Stimulated activated CD4-positive, alpha-beta T cell treated with anti-CD3 and anti-CD28 coated beads, TNF-alpha, amount 100 ng/mL, for 4 hours (primary cell): ENCODE data around the gene CAPN1.
A peak's percentile ranks its signal among the peaks of the same experiment; 100 is the strongest.
"Not testable (repeated sequence)": the region's sequence is repeated elsewhere in the genome, so short reads cannot be mapped to it uniquely, and the experiment has no call there.

Experiments used
- DNase-seq, 3 experiments: peaks; one replicate each; pipeline ENCODE4 v3.0.0-alpha.2; 2020; ENCODE audit warnings: low read depth in 3 of 3

Gene CAPN1

DNA sequence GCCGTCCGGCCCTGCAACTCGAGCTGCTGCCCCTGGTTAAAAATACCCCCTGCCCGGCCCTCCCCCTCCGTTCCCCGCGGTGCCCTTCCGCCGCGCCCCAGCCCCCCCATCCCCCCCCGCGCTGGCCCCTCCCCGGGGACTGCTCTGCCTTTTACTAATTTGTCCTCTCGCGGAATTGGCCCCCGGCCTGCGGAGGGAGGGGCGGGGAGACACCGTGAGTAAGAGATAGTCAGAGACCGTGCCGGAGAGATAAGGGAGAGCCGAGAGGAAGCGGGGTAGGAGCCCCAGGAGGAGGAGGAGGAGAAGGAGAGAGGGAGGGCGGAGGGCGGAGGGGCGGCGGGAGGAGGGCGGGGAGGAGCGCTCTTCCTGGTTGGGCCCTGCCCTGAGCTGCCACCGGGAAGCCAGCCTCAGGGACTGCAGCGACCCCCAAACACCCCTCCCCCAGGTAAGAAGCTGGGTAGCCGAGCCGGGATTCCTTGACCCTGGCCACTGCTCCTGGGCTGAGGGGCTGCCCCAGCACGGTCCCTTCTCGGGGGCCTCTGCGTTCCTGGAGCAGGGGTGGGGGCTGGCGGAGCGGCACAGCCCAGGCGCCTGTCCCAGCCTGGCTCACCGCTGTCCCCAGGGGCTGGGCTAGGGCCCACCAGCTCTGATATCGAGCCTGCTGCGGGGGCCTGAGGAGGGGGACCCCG lies at the start of gene CAPN1:
Gene CAPN1, plus strand, starts transcription at position 360 of the 689 bp plus-strand sequence. CDS start 774 bp downstream, outside the sequence.
- peak; percentile 53 to 55 (median 53) for DNase-seq

- DNase-seq, result no peak
Measured at GRCh38 chr11:65132238-65132987, 49.3 kb upstream of the CAPN1 start.

DNA sequence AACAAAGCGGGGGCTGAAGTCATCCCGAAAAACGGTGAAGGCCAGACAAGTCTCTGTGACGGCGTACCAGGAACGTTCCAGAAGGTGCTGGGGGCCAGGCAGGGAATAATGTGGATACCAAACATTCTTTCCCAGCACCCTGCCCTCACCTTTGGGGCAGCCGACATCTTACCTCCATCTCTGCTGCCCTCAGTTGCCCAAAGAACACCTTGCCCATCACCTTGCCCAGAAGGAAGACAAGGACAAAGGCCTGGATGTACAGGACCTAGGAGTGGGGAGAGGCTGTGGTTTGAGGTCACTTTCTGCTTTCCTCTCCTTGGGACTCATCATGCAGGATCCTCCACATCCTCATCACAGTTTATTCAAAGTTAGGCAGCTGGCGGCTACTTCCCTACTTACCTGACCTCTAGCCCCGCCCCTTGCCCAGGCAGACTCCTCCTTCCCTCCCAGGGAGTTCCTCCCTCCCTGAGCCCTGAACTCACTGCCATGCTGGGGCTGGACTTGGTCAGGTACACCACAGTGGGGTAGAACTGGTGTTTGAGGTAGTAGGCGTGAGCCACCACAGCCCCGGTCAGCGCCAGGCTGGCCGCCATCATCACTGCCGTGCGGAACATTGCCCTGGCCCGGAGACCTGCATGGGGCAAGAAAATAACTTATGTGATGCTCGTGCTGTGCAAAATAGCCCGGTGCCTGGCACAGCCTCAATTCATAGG lies 48.6 kb upstream of the CAPN1 start:
- DNase-seq, result no peak

GRCh38 chr11:65133724-65134123 lies 48.0 kb upstream of the CAPN1 start:
- DNase-seq, result no peak

DNA sequence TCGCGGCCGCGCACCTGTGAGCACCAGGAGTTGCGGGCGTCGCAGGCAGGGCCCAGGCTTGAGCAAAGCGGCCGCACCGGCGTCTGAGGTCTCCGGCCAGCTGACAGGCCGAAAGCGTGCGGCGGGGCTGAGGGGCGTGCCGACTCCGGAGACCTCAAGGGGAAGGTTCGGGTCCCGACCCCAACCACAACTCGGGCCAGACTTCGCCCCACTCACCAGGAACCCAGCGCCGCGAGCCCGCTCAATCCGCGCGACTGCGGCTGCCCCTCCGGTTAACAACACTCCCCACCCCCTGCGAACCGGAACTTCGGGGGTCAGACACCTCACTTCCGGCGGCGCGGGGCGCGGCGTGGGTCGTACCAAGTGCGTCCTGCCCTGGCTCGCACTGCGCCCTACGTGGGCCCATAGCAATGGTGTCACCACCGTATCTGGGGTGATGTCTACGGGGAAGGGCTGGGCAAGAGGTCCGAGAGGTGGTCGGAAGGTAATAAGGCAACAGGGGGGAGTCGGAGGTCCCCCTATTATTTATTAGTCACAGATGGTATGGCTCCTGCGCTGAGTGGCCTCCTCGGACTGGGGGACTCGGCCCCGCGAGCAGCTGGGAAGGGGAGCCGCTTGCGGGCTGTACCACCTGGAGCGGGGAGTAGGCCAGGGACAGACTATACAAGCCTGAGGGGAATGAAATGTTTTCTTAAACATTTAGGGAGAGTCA lies 47.3 kb upstream of the CAPN1 start, which contains the start of gene SYVN1:
Gene SYVN1, minus strand, starts transcription at position 280 of the 712 bp plus-strand sequence. CDS start 918 bp downstream, outside the sequence.
- peak; percentile 84 to 85 (median 84) for DNase-seq

GRCh38 chr11:65134952-65135632 lies 46.6 kb upstream of the CAPN1 start:
- peak; percentile 50 to 73 (median 69) for DNase-seq

- DNase-seq, result no peak
Measured at GRCh38 chr11:65135633-65136145, 46.0 kb upstream of the CAPN1 start.

DNA sequence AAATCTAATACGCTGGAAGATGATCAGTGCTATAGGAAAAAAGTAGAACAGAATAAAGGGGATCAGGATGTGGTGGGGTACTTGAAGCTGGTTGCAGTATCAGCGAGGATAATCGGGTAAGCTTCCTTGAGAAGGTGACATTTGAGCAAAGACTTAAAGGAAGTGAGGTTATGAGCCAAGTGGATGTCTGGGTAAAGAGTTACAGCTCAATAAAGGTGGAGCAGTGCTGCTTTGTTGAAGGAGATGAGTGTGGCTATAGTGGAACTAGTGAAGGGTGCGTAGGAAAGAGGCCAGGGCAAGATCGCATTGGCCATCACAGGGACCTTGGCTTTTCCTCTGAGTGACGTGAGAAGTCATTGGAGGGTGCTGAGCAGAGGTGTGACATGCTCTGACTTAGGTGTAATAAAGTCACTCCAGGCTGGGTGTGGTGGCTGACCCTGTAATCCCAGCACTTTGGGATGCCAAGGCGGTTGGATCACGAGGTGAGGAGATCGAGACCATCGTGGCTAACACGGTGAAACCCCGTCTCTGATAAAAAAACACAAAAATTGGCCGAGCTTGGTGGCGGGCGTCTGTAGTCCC lies 45.1 kb upstream of the CAPN1 start:
- DNase-seq, result no peak

GRCh38 chr11:65141896-65142494 lies 39.7 kb upstream of the CAPN1 start:
- DNase-seq, result no peak

- no peak for DNase-seq
Measured at GRCh38 chr11:65147352-65148075, 34.2 kb upstream of the CAPN1 start.

DNA sequence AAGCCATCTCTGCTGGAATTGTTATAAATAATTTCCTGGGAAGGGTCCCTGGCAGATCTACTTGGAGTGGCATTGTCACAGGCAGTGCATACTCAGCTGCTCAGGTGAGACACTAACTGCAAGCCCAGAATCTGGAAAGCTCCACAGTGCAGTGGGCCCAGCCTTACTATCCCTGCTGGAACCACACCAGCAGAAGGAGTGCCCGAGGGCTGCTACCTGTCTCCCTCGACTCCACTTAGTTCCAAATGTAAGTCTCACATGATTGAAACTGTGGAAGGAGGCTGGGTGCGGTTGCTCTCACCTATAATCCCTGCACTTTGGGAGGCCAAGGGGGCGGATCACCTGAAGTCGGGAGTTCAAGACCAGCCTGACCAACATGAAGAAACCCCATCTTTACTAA lies 33.1 kb upstream of the CAPN1 start:
- no peak for DNase-seq

DNA sequence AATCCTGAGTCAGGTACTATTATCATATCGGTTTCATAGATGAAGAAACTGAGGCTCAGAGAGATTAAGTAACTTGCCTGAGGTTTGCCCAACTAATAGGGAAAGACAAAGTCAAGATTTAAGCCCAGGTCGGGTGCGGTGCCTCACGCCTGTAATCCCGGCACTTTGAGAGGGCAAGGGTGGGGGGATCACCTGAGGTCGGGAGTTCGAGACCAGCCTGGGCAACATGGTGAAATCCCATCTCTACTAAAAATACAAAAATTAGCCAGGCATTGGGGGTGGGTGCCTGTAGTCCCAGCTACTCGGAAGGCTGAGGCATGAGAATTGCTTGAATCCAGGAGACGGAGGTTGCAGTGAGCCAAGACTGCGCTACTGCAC lies 31.6 kb upstream of the CAPN1 start:
- DNase-seq, result not testable (repeated sequence)

- no peak for DNase-seq
Measured at GRCh38 chr11:65150509-65151299, 31.0 kb upstream of the CAPN1 start.

GRCh38 chr11:65151331-65151899 lies 30.3 kb upstream of the CAPN1 start:
- no peak for DNase-seq

DNA sequence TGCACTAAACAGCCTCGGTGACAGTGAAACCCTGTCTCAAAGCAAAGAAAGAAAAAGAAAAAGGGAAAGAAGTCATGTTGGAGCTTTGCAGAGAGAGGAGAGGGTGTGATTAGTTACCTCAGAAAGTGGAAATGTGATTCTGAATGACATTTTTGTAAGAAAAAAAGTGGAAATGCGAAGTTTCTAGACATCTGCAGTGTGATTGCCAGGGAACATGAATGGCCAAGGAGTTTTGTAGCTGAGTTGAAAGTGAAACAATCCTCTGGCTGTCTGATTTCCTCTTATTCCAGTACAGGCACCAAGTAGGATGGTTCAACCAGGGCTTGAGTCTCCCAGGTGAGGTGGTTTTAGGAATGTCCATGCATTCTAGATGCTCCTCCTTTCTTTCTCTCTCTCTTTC lies 29.6 kb upstream of the CAPN1 start:
- no peak for DNase-seq

- no peak for DNase-seq
Measured at GRCh38 chr11:65156256-65156655, 25.5 kb upstream of the CAPN1 start.

DNA sequence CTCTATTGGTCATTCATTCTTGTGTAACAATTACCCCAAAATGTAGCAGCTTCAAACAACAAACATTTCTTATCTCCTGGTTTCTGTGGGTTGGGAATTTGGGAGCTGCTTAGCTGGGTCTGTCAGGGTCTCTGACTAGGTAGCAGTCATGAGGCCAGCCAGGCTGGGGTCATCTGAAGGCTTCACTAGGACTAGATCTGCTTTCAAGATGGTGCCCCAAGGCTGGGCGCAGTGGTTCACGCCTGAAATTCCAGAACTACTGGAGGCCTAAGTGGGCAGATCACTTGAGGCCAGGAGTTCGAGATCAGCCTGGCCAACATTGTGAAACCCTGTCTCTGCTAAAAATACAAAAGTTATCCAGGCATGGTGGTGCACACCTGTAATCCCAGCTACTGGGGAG lies 24.8 kb upstream of the CAPN1 start:
- DNase-seq, result no peak

DNA sequence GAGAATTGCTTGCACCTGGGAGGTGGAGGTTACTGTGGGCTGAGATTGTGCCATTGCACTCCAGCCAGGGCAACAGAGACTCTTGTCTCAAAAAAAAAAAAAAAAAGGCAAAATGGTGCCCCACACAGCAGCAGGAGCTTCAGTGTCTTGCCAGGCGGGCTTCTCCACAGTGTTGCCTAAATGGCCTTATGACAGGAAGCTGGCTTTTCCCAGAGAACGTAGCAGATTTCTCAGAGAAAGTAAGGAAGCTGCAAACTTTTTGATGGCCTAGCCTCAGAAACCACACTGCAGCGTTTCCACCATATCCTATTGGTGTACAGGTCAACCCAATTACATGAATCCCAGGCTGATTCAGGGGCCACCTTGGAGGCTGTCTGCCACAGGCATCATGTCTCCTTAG lies 24.4 kb upstream of the CAPN1 start:
- no peak for DNase-seq
